Muscle of leg (tissue), 11 donors: ENCODE data around the gene LRCH1. TPM values are rescaled to one million over a fixed set of nuclear protein-coding genes. Genes with fewer than 3 reads are reported as not detected.

Experiments
- DNase-seq: peaks from one replicate; pipeline ENCODE4 v3.0.0; 2013
- H3K27ac ChIP-seq: one replicate; pipeline ENCODE4 v1.5.1; 2013; ENCODE audit warnings: mild to moderate bottlenecking, low read length, control low read depth
- H3K27me3 ChIP-seq: one replicate; pipeline ENCODE4 v1.6.1; 2013; ENCODE audit warnings: low read length; ENCODE audit not compliant: control insufficient read depth, insufficient read depth
- H3K36me3 ChIP-seq: one replicate; pipeline ENCODE4 v1.6.1; 2013; ENCODE audit warnings: low read length; ENCODE audit not compliant: control insufficient read depth, insufficient read depth
- H3K4me1 ChIP-seq: one replicate; pipeline ENCODE4 v1.6.1; 2013; ENCODE audit warnings: low read length; ENCODE audit not compliant: control insufficient read depth, insufficient read depth
- H3K4me3 ChIP-seq: one replicate; pipeline ENCODE4 v1.5.1; 2013; ENCODE audit warnings: low read length, control low read depth
- H3K9me3 ChIP-seq: replicated peaks from 2 replicates; pipeline ENCODE4 v1.6.1; 2013; ENCODE audit warnings: low read depth, low read length; ENCODE audit not compliant: control insufficient read depth
- WGBS: methylation state at CpG from one replicate; pipeline ENCODE4 v1.1.5; 2013; ENCODE audit warnings: missing lambda C conversion rate; ENCODE audit not compliant: insufficient coverage; 5-methylcytosine and 5-hydroxymethylcytosine counted together
- polyA plus RNA-seq, 8 donors: library from polyadenylated mRNA; unstranded; fragments of 120-200 nt; gene quantifications; one replicate each; pipeline versions ENCODE4 v1.2.1 to v1.2.3, GENCODE V29; 2013; ENCODE audit warnings: inconsistent platforms in 1 of 8, low replicate concordance in 1 of 8; ENCODE audit not compliant: insufficient read length in 8 of 8, insufficient read depth in 1 of 8
- total RNA-seq: library from RNA; stranded (reverse); fragments of 120-200 nt; gene quantifications from one replicate; pipeline ENCODE4 v1.2.4, GENCODE V29; 2013

The LRCH1 gene
- total and polyA plus RNA-seq, 9 donors = 13.6 to 22.9 (median 19.8) TPM

DNA sequence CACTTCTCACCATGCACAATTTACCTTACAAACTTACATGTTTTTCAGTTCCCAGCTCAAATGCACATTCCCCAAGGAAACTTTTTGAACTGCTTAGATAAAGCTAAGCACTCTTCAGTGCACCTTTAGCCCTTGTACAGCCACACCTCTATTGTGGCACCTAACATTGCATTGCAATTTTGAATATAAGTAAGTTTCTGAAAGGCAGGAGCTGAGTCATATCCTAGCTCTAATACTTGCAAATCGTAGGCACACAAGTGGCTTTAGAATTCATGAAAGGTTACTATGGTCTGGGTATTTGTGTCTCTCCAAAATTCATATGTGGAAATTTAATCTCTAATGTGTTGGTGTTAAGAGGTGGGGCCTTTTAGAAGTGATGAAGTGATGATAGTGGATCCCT is 248.9 kb downstream of the LRCH1 start:
- H3K9me3 ChIP-seq = no peaks in the 10 kb centered on the region

More for the DNA sequence above, 248.9 kb downstream of the LRCH1 start:
- DNase-seq = no peak
- Histone ChIP-seq H3K4me1 (peaks cover 4% of the 10 kb centered on the region), H3K4me3 (no peak overlapping the region), H3K36me3 (no peaks in the 10 kb centered on the region), H3K27ac (no peak overlapping the region), H3K27me3 (no peaks in the 10 kb centered on the region)
- no CpG with 5 or more reads among the region's 1 CpG for WGBS

Other genes starting within 250 kb of the LRCH1 start
- gene RUBCNL, start 165.9 kb upstream of the LRCH1 start, total RNA-seq = 2.8 TPM
- gene RUBCNL, start 165.9 kb upstream of the LRCH1 start, polyA plus RNA-seq = 1 to 10 TPM; 1.9 to 3.1 (median 2.4) TPM
- 126 TPM for gene ESD, start 244.0 kb downstream of the LRCH1 start, total RNA-seq
- gene ESD, start 244.0 kb downstream of the LRCH1 start, polyA plus RNA-seq = 100 to 1,000 TPM; 127 to 167 (median 148) TPM